ENCODE measurements around the gene MARK1. TPM values are rescaled to one million over a fixed set of nuclear protein-coding genes. Genes with fewer than 3 reads are reported as not detected.

The MARK1 gene
- polyA plus RNA-seq, 1 of the 3 experiments (the other 2 are of a cell fraction): 3.1 TPM

DNA sequence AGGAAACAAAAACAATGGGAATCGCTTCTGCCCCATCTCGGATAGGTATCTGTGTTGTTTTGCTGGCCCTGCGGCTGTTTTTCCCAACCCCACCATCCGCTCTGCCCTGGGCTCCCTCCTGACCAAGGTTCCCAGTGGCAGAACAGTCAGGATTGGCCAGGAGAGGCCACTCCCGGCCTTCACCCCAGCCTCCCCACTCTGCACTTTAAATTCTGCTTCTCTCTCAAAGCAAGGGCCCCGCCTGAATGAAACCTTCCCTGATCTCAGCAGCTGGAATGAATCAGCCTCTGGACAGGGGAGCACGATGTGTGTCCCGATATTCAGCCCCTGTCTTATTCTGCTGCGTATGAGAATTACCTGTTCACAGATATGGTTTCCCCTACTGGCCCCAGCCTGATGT, 178.5 kb downstream of the MARK1 start (continued):
- TF ChIP-seq, protein P1, sequence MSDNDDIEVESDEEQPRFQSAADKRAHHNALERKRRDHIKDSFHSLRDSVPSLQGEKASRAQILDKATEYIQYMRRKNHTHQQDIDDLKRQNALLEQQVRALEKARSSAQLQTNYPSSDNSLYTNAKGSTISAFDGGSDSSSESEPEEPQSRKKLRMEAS (IDR thresholded peaks at IDR 0.05; ENCODE audit: low read depth): no peak
- no peak for TF ChIP-seq MXI1 (IDR thresholded peaks at IDR 0.05; ENCODE audit: low read depth, low read length)
- no peak for TF ChIP-seq GABPA (IDR thresholded peaks at IDR 0.05; ENCODE audit: low read depth)
- no peak for TF ChIP-seq FOXJ3 (CRISPR knock-in tag; IDR thresholded peaks at IDR 0.05)
- TF ChIP-seq, protein P2, sequence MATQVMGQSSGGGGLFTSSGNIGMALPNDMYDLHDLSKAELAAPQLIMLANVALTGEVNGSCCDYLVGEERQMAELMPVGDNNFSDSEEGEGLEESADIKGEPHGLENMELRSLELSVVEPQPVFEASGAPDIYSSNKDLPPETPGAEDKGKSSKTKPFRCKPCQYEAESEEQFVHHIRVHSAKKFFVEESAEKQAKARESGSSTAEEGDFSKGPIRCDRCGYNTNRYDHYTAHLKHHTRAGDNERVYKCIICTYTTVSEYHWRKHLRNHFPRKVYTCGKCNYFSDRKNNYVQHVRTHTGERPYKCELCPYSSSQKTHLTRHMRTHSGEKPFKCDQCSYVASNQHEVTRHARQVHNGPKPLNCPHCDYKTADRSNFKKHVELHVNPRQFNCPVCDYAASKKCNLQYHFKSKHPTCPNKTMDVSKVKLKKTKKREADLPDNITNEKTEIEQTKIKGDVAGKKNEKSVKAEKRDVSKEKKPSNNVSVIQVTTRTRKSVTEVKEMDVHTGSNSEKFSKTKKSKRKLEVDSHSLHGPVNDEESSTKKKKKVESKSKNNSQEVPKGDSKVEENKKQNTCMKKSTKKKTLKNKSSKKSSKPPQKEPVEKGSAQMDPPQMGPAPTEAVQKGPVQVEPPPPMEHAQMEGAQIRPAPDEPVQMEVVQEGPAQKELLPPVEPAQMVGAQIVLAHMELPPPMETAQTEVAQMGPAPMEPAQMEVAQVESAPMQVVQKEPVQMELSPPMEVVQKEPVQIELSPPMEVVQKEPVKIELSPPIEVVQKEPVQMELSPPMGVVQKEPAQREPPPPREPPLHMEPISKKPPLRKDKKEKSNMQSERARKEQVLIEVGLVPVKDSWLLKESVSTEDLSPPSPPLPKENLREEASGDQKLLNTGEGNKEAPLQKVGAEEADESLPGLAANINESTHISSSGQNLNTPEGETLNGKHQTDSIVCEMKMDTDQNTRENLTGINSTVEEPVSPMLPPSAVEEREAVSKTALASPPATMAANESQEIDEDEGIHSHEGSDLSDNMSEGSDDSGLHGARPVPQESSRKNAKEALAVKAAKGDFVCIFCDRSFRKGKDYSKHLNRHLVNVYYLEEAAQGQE (IDR thresholded peaks at IDR 0.05; ENCODE audit: low read depth, low read length): no peak
- TF ChIP-seq, protein P3, sequence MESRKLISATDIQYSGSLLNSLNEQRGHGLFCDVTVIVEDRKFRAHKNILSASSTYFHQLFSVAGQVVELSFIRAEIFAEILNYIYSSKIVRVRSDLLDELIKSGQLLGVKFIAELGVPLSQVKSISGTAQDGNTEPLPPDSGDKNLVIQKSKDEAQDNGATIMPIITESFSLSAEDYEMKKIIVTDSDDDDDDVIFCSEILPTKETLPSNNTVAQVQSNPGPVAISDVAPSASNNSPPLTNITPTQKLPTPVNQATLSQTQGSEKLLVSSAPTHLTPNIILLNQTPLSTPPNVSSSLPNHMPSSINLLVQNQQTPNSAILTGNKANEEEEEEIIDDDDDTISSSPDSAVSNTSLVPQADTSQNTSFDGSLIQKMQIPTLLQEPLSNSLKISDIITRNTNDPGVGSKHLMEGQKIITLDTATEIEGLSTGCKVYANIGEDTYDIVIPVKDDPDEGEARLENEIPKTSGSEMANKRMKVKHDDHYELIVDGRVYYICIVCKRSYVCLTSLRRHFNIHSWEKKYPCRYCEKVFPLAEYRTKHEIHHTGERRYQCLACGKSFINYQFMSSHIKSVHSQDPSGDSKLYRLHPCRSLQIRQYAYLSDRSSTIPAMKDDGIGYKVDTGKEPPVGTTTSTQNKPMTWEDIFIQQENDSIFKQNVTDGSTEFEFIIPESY (IDR thresholded peaks at IDR 0.05; ENCODE audit: borderline replicate concordance, low read depth): no peak

DNA sequence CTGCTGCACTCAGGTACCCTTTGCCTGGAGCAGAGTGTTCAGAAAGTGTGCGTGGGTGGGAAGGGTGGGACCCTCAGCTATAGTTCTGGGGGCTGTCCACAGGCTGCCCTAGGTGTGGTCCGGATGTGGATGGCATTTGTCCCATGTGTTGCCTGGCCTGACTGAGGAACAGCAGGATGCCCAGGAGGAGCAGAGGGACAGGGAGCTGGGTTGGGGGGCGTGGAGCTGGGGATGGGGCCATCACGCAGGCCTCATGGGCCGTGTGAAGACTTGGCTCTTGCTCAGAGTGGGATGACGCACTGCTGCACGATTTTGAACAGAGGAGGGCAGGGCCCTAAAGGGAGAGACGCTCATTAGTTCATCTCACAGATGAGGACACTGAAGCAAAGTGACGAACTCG, 179.2 kb downstream of the MARK1 start:
- no peaks in the 10 kb centered on the region for H3K9me2 ChIP-seq
- WGBS (ENCODE audit: low lambda C conversion rate): 86% methylated on average over 6 of the region's 10 CpGs
- no peaks in the 10 kb centered on the region for H3F3A ChIP-seq (replicated peaks; ENCODE audit: insufficient read depth)
- TF ChIP-seq YY1 (IDR thresholded peaks at IDR 0.05; ENCODE audit: low read depth) (no peak), EZH2phosphoT487 (IDR thresholded peaks at IDR 0.05; ENCODE audit: borderline replicate concordance, low read depth) (no peak), FOXM1 (IDR thresholded peaks at IDR 0.05; ENCODE audit: low read depth) (no peak), ELF1 (IDR thresholded peaks at IDR 0.05) (no peak), TEAD4 (IDR thresholded peaks at IDR 0.05; ENCODE audit: borderline replicate concordance, insufficient read depth) (no peak), FOXJ3 (CRISPR knock-in tag; IDR thresholded peaks at IDR 0.05) (no peak), TAF1 (IDR thresholded peaks at IDR 0.05; ENCODE audit: borderline replicate concordance, low read depth, low read length) (no peak), MXI1 (IDR thresholded peaks at IDR 0.05; ENCODE audit: low read depth, low read length) (no peak), RXRA (IDR thresholded peaks at IDR 0.05; ENCODE audit: borderline replicate concordance, low read depth) (no peak), RFX5 (IDR thresholded peaks at IDR 0.05; ENCODE audit: low read length) (no peak), SIN3A (IDR thresholded peaks at IDR 0.05; ENCODE audit: borderline replicate concordance, low read depth, low read length) (no peak)
- TF ChIP-seq, protein P2 (IDR thresholded peaks at IDR 0.05; ENCODE audit: low read depth, low read length): no peak
- TF ChIP-seq, protein P4, sequence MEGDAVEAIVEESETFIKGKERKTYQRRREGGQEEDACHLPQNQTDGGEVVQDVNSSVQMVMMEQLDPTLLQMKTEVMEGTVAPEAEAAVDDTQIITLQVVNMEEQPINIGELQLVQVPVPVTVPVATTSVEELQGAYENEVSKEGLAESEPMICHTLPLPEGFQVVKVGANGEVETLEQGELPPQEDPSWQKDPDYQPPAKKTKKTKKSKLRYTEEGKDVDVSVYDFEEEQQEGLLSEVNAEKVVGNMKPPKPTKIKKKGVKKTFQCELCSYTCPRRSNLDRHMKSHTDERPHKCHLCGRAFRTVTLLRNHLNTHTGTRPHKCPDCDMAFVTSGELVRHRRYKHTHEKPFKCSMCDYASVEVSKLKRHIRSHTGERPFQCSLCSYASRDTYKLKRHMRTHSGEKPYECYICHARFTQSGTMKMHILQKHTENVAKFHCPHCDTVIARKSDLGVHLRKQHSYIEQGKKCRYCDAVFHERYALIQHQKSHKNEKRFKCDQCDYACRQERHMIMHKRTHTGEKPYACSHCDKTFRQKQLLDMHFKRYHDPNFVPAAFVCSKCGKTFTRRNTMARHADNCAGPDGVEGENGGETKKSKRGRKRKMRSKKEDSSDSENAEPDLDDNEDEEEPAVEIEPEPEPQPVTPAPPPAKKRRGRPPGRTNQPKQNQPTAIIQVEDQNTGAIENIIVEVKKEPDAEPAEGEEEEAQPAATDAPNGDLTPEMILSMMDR (IDR thresholded peaks at IDR 0.05): no peak
- DNase-seq: no peak
- CTCF ChIA-PET: interaction anchor here (1.5 kb wide), 1 partner anchor 17 kb away, joined by 3 read pairs; no protein-coding TSS in a partner anchor
- no peaks in the 10 kb centered on the region for H3K36me3 ChIP-seq (replicated peaks in 1 of 2; ENCODE audit: control insufficient read depth in 1 of 2, insufficient read depth in 2 of 2, low read length in 1 of 2)
- no peaks in the 10 kb centered on the region; a peak in 1 of 4 replicates for H3K4me1 ChIP-seq (ENCODE audit: control insufficient read depth in 1 of 2, insufficient read depth in 2 of 2, low read depth in 1 of 2, low read length in 1 of 2)
- no peaks in the 10 kb centered on the region for H3K27me3 ChIP-seq (ENCODE audit: insufficient read depth)
- H4K20me1 ChIP-seq (ENCODE audit: insufficient read depth): no peaks in the 10 kb centered on the region
- H3K27ac ChIP-seq (ENCODE audit: low read depth in 2 of 2, low read length in 1 of 2): no peak overlapping the region
- H3K4me2 ChIP-seq: no peak overlapping the region
- H3K9me3 ChIP-seq: no peaks in the 10 kb centered on the region
- H3K4me3 ChIP-seq (ENCODE audit: low read depth in 2 of 2, low read length in 1 of 2): no peak overlapping the region
- POLR2A ChIA-PET: no interaction called here
- H3K9ac ChIP-seq: no peak overlapping the region
- H2AFZ ChIP-seq (ENCODE audit: low read depth): no peak overlapping the region
- no peaks in the 10 kb centered on the region for H3K79me2 ChIP-seq (ENCODE audit: insufficient read depth)

Data from SK-N-SH (cell line).